Colon (tissue), 2 donors: Measurements from ENCODE around the gene CFC1B.
"Not testable (repeated sequence)": the region's sequence is repeated elsewhere in the genome, so short reads cannot be mapped to it uniquely, and the experiment has no call there.

Source experiments
- FAIRE-seq: peaks from 2 replicates; lab custom pipeline; 2012; peaks lifted over from hg19 to GRCh38; lab: Jason Lieb, UNC
- donor health status: control.
- donor health status: control.

Gene CFC1B

GRCh38 chr2:130520992-130521391 is at the start of gene CFC1B:
TSS of gene CFC1B (plus strand) at chr2:130521222. CDS start at chr2:130521485, 263 bp downstream.
- FAIRE-seq: not testable (repeated sequence)

- FAIRE-seq: not testable (repeated sequence)
Observed at GRCh38 chr2:130491073-130491472, 29.9 kb upstream of the CFC1B start.

GRCh38 chr2:130509228-130509627 is 11.8 kb upstream of the CFC1B start, which contains the start of gene POTEI:
TSS of gene POTEI (minus strand) at chr2:130509328. CDS start at chr2:130509235, 93 bp downstream.
- FAIRE-seq: not testable (repeated sequence)

DNA sequence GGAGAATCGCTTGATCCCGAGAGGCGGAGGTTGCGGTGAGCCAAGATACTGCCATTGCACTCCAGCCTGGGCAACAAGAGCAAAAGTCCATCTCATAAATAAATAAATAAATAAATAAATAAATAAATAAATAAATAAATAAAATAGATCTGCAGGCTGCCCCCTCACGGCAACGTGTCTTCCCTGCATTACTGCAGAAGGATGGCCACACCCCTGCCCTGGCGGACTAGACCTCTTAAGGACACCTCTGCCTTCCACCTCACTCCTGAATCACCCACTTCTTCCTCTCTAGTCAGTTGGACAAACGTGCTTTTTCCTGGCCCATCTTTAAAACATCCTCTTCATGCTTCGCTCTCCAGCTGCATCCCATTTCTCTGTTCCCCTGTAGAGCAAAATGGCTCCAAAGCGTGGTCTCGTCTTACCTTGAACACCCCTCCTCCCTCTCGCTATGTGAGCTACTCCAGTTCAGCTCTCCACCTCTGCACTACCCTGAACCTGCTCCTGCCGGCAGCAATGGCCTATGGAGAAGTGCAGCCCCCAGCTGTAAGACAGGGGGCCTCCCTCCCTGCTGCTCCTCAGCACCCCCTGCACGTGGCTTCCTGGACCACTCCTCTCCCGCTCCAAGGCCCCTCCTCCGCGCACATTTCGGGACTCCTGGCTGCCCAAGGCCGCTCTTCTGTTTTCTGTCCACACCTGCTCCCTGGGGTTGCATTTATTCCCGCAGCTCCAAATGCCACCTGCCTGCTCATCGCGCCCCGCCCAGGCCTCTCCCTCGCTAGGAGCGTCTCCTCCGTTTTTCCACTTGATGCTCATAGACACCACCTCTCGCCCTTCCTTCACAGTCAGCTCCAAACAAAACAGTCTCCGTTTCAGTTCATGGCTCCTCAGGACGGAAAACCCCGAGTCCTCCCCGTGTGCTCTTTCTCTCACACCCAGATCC is 9.9 kb upstream of the CFC1B start:
- FAIRE-seq: not testable (repeated sequence)

- not testable (repeated sequence) for FAIRE-seq
Observed at GRCh38 chr2:130511747-130512451, 9.1 kb upstream of the CFC1B start.

DNA sequence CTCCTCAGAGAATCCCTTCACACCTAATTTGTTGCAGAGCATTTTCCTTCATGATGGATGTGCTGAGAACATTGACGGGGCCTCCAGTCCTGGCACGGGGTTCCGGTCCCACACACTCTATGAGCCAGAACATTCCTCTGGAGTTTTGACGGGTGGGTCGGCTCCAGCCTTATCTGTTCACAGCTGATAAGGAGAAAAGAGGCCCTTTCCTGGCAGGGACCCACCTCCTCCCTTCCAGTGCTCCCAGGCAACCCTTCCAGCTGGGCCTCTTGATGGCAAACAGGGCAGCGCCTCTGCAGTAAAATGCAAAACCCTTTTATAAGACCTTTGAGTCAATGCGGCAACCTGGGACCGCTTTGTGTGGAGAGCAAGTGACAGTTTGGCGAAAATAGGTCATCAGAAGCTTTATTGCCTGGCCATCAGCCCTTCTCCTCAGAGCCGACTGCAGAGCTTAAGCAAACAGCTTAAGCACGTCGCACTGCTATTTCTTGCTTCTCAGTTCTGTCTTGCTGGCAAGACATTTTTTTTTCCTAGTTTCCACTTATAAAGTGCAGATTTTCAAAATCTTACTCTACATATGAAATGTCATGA is 2.4 kb upstream of the CFC1B start:
- not testable (repeated sequence) for FAIRE-seq

- FAIRE-seq: not testable (repeated sequence)
Observed at GRCh38 chr2:130522390-130522789, 1.4 kb downstream of the CFC1B start.

DNA sequence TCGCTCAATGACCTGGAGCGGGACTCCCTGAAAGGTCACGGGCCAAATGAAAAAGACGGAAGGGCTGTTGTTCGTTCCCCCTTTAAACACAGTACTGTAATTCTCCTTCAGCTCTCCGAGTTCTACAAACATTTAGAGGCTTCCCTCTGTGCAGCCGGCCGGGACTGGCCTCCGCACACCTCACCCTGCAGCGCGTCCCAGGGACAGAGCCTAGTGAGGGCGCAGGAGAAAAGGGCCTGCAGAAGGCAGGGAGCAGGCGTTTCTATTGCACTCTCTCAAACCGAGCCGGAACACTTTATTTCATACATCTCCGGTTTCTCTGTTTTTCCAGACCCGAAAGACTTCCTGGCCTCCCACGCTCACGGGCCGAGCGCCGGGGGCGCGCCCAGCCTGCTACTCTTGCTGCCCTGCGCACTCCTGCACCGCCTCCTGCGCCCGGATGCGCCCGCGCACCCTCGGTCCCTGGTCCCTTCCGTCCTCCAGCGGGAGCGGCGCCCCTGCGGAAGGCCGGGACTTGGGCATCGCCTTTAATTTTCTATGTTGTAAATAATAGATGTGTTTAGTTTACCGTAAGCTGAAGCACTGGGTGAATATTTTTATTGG is 6.4 kb downstream of the CFC1B start:
- not testable (repeated sequence) for FAIRE-seq

GRCh38 chr2:130529545-130529944 is 8.5 kb downstream of the CFC1B start:
- FAIRE-seq: not testable (repeated sequence)

DNA sequence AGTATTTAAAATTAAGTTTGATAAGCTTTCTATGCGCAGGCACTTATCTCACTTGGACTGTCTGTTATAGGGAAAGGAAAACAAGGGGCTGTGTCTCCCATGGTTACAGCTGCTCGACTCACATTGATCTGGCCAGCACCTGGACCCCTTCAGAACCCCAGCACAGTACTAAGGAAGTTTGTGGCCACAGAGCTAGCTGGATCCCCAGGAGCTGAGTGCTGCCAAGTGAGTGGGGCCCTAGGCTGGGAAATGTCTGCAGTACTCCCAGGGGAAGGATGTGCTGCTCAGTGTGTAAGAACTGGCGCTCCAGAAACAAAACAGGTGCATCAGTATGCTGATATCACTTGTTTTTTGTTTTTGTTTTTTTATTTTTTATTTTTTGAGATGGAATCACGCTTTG is 9.2 kb downstream of the CFC1B start:
- not testable (repeated sequence) for FAIRE-seq

DNA sequence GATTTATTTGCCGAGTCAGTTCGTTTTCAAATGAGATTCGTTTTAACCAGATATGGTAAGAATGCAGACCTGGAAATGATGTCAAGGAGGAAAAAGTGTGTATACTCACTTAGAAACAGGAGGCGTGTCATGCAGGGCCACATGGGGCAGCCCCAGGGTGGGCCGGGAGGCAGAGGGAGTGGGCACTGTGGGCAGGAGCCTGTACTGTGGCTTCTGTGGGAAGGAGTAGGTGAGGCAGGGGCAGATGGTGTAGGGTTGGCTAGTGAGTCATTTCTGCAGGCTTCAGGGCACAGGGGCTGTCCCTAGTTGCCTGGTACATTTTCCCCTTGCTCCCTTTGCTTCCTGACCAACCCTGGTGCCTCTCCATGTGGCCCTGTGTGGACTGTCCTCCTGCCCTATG is 10.2 kb downstream of the CFC1B start:
- not testable (repeated sequence) for FAIRE-seq

DNA sequence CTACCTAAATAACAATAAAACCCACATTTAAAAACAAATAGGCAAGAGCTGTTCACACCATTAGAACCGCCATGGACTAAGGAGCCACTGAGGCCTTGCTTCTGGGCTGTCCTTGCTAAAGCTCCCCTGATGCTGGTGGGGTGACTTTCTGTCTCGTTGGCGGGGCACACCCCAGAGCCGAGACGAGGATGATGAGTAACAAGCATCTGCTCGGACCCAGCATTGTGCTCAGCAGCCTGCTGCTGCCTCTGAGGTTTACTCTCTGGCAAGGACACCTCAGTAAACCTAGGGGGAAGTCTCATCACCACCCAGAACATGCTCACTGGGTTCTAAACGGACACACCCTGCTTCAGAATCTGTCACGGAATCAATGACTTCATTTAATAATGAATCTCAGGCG is 10.7 kb downstream of the CFC1B start:
- not testable (repeated sequence) for FAIRE-seq

GRCh38 chr2:130536654-130537053 is 15.6 kb downstream of the CFC1B start:
- FAIRE-seq: not testable (repeated sequence)

DNA sequence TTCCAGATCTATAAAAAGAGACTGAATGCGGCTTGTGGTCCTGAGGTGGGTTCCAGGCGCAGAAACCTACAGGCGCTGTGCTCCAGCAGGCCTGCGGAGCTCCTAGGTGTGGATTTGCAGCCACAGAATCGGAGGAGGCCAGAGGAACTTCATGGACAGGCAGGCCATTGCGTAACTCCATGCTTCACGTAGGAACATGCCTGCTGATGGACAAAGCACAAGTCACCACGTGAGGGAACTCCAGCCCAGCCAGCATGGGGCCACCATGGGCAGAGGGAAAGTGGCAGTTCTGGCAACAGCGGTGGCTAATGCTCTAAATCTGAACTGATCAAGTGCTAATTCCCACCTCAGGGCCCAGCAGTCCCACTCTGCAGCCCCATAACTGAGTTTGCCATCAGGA is 17.2 kb downstream of the CFC1B start:
- FAIRE-seq: not testable (repeated sequence)

- FAIRE-seq: not testable (repeated sequence)
Observed at GRCh38 chr2:130542789-130543188, 21.8 kb downstream of the CFC1B start.

- FAIRE-seq: not testable (repeated sequence)
Observed at GRCh38 chr2:130543785-130544528, 22.9 kb downstream of the CFC1B start.

GRCh38 chr2:130544978-130545377 is 24.0 kb downstream of the CFC1B start:
- not testable (repeated sequence) for FAIRE-seq

GRCh38 chr2:130548418-130548817 is 27.4 kb downstream of the CFC1B start:
- FAIRE-seq: not testable (repeated sequence)

DNA sequence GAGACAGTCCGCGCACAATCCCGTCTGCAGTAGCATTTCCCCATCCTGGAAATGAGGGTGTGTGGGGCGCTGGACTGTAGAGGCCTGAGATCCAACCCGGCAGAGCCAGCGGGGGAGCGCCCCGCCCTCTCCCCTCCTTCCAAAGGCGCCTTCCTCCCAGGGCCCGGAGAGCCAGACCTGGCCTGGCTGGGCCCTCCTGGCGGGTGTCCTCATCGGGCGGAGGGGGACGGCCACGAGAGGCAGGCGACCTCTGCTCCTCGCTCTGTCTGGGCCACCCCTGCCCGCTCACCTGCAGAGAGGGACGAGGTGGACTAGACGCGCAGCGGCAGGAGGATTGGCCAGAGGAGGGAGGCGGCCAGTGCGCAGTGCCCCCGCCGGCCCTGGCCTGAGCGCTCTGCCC is 28.5 kb downstream of the CFC1B start:
- not testable (repeated sequence) for FAIRE-seq

DNA sequence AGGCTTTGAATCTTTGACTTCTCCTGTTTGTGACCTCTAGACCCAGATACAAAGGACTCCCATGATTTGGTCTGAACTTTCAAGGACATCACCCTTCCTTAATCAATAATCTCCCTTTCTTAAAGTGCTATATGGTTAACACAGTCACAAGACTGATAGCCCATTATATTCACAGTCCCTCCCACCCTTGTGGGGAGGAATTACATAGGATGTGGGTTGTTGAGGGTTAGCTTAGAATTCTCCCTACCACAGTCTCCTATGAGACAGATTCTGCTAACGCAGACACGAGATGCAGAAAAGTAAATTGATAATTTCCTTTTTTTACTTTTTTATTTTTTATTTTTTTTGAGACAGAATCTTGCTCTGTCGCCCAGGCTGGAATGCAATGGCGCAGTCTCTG is 33.2 kb downstream of the CFC1B start:
- FAIRE-seq: not testable (repeated sequence)

DNA sequence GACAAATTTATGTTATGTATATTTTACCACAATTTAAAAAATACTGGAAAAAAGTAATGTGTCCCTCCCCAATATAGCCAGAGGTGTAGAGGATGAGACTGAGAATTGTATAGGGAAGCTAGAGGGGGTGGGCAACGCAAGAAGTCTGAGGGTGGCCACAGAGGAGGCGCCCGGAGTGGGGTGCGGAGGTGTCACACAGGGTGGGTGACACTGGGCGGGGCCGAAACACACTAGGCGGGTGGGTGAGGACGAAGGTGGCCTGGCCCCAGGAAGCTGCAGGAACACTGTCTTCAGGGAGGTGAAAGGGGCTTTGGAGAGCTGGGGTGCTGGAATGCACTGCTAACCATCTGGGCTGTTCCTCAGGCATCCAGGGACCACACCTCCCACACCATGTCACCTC is 35.4 kb downstream of the CFC1B start:
- FAIRE-seq: not testable (repeated sequence)
